GM12878 (cell line): ENCODE data around the gene KCNG1. TPM values are rescaled to one million over a fixed set of nuclear protein-coding genes. Genes with fewer than 3 reads are reported as not detected.

ENCODE experiments used
- ATAC-seq: fragments of 200-7000 bp; cut with Tn5 transposase; 3 replicates; pipeline ENCODE4 v1.9.1; 2020; ENCODE audit warnings: mild to moderate bottlenecking, moderate library complexity
- BruUV-seq: library from RNA; stranded (reverse); fragments of 400-500 nt; replicated peaks from 2 replicates; lab custom pipeline; 2021; lab: Mats Ljungman, UMichigan
- CTCF ChIA-PET: fragments of 300-600 bp; sonication (Branson Sonifier 250); formaldehyde crosslinking; extraction: SDS; loops from one replicate; lab custom pipeline; 2021; ENCODE audit warnings: inconsistent platforms; lab: Yijun Ruan, JAX
- POLR2A ChIA-PET: fragments of 350-600 bp; formaldehyde crosslinking; extraction: SDS; loops from one replicate; lab custom pipeline; 2021; ENCODE audit warnings: inconsistent platforms; lab: Charles Lee
- RAD21 ChIA-PET: fragments of 300-600 bp; sonication (Branson Sonifier 250); formaldehyde crosslinking; loops from one replicate; lab custom pipeline; 2023; ENCODE audit warnings: antibody characterized with exemption; ENCODE audit not compliant: unreplicated experiment; lab: Charles Lee
- SMC1A ChIA-PET: fragments of 300-600 bp; sonication (Branson Sonifier 250); formaldehyde crosslinking; loops from one replicate; lab custom pipeline; 2023; ENCODE audit not compliant: unreplicated experiment, uncharacterized antibody; lab: Charles Lee
- DNase-seq: peaks from one replicate; pipeline ENCODE4 v3.0.0-alpha.2; 2011; ENCODE audit warnings: low read depth, low spot score
- FAIRE-seq: peaks from 3 replicates; lab custom pipeline; 2011; peaks lifted over from hg19 to GRCh38; lab: Jason Lieb, UNC
- H2AFZ ChIP-seq: 2 replicates; pipeline ENCODE4 v1.6.0; 2011; ENCODE audit warnings: low read depth, low read length, control low read depth; ENCODE audit not compliant: control insufficient read depth
- H3K27ac ChIP-seq: 2 replicates; pipeline ENCODE4 v1.5.1; 2011; ENCODE audit warnings: control low read depth; ENCODE audit not compliant: control insufficient read depth, insufficient read depth
- H3K27me3 ChIP-seq, 2 experiments: replicated peaks in 1 of 2; 2 replicates each; pipeline versions ENCODE4 v1.6.0 to v1.6.1; 2011; ENCODE audit warnings: low read length in 1 of 2; ENCODE audit not compliant: control insufficient read depth in 2 of 2, insufficient read depth in 2 of 2
- H3K36me3 ChIP-seq, 2 experiments: 2 replicates each; pipeline ENCODE4 v1.5.1; 2011; ENCODE audit warnings: low read length in 1 of 2; ENCODE audit not compliant: control insufficient read depth in 2 of 2, insufficient read depth in 2 of 2
- H3K4me1 ChIP-seq: 2 replicates; pipeline ENCODE4 v1.6.1; 2011; ENCODE audit warnings: mild to moderate bottlenecking, low read length, moderate library complexity, mixed read lengths; ENCODE audit not compliant: control insufficient read depth, insufficient read depth
- H3K4me2 ChIP-seq: 2 replicates; pipeline ENCODE4 v1.6.0; 2011; ENCODE audit warnings: control low read depth; ENCODE audit not compliant: control insufficient read depth, insufficient read depth
- H3K4me3 ChIP-seq: fragments of 200-600 bp; sonication (generic); 2 replicates; pipeline ENCODE4 v1.5.1; 2016
- H3K79me2 ChIP-seq: 2 replicates; pipeline ENCODE4 v1.6.0; 2011; ENCODE audit warnings: low read length; ENCODE audit not compliant: control insufficient read depth, insufficient read depth
- H3K9ac ChIP-seq: 2 replicates; pipeline ENCODE4 v1.8.0; 2011; ENCODE audit warnings: low read length, control low read depth, mixed read lengths; ENCODE audit not compliant: control insufficient read depth, insufficient read depth
- H3K9me3 ChIP-seq: replicated peaks from 3 replicates; pipeline ENCODE4 v1.5.1; 2011; ENCODE audit warnings: mild to moderate bottlenecking, low read length; ENCODE audit not compliant: control insufficient read depth, insufficient read depth
- H4K20me1 ChIP-seq: 2 replicates; pipeline ENCODE4 v1.6.0; 2011; ENCODE audit not compliant: control insufficient read depth, insufficient read depth
- BHLHE40 ChIP-seq, 2 experiments: fragments of 450-650 bp in 1 of 2; IDR thresholded peaks; 2 replicates each; pipeline ENCODE4 v1.6.1; 2011 to 2017; ENCODE audit warnings: low read depth in 2 of 2, borderline replicate concordance in 1 of 2, improper control_type of control experiment in 1 of 2, low read length in 1 of 2, mild to moderate bottlenecking in 1 of 2
- BMI1 ChIP-seq: fragments of 450-650 bp; IDR thresholded peaks from 2 replicates; pipeline ENCODE4 v1.6.1; 2016; ENCODE audit warnings: mild to moderate bottlenecking, moderate library complexity, borderline replicate concordance
- CBX3 ChIP-seq: fragments of 200-600 bp; sonication (generic); IDR thresholded peaks from 2 replicates; pipeline ENCODE4 v1.6.1; 2016; ENCODE audit warnings: low read depth, borderline replicate concordance
- CHD1 ChIP-seq: IDR thresholded peaks from 2 replicates; pipeline ENCODE4 v1.6.1; 2012; ENCODE audit warnings: low read depth, low read length, improper control_type of control experiment
- EP300 ChIP-seq, 2 experiments: fragments of 150-350 bp in 1 of 2; IDR thresholded peaks; 2 replicates each; pipeline ENCODE4 v1.6.1; 2011 to 2012; ENCODE audit warnings: low read depth in 2 of 2, low read length in 2 of 2, borderline replicate concordance in 1 of 2, improper control_type of control experiment in 1 of 2, inconsistent platforms in 1 of 2; ENCODE audit not compliant: control insufficient read depth in 1 of 2
- FOS ChIP-seq: IDR thresholded peaks from 3 replicates; pipeline ENCODE4 v1.6.1; 2011; ENCODE audit warnings: borderline replicate concordance; ENCODE audit not compliant: insufficient read length; ENCODE audit errors: extremely low read depth
- IRF5 ChIP-seq: fragments of 450-650 bp; IDR thresholded peaks from 2 replicates; pipeline ENCODE4 v1.6.1; 2017; ENCODE audit warnings: borderline replicate concordance
- KLF5 ChIP-seq: fragments of 450-650 bp; IDR thresholded peaks from 2 replicates; pipeline ENCODE4 v1.6.1; 2014; ENCODE audit warnings: mild to moderate bottlenecking; ENCODE audit not compliant: partially characterized antibody
- PAX5 ChIP-seq: IDR thresholded peaks from 2 replicates; pipeline ENCODE4 v1.6.1; 2011; ENCODE audit warnings: low read depth, low read length, borderline replicate concordance
- PKNOX1 ChIP-seq: fragments of 450-650 bp; IDR thresholded peaks from 2 replicates; pipeline ENCODE4 v1.6.1; 2016; ENCODE audit warnings: mild to moderate bottlenecking
- POLR2AphosphoS5 ChIP-seq: IDR thresholded peaks from 2 replicates; pipeline ENCODE4 v1.6.1; 2011; ENCODE audit warnings: mild to moderate bottlenecking, low read length, inconsistent platforms
- SREBF1 ChIP-seq: IDR thresholded peaks from 2 replicates; pipeline ENCODE4 v1.6.1; 2012; ENCODE audit warnings: mild to moderate bottlenecking, low read length
- STAT3 ChIP-seq: IDR thresholded peaks from 2 replicates; pipeline ENCODE4 v1.6.1; 2011; ENCODE audit warnings: low read depth, low read length, improper control_type of control experiment
- YBX1 ChIP-seq: fragments of 450-650 bp; IDR thresholded peaks from 2 replicates; pipeline ENCODE4 v1.6.1; 2016; ENCODE audit warnings: antibody characterized with exemption
- YY1 ChIP-seq: IDR thresholded peaks from 2 replicates; pipeline ENCODE4 v1.6.1; 2011; ENCODE audit warnings: low read depth, mild to moderate bottlenecking, low read length
- ZNF622 ChIP-seq: fragments of 450-650 bp; IDR thresholded peaks from 2 replicates; pipeline ENCODE4 v1.6.1; 2017; ENCODE audit warnings: mild to moderate bottlenecking, inconsistent platforms
- WGBS: methylation state at CpG from one replicate; pipeline ENCODE4 v1.1.6; 2016; ENCODE audit warnings: low lambda C conversion rate; ENCODE audit not compliant: insufficient replicate concordance, insufficient coverage; ENCODE audit errors: missing lambda C conversion rate; 5-methylcytosine and 5-hydroxymethylcytosine counted together
- in situ Hi-C: fragments of 300-500 bp; cut with MboI; formaldehyde crosslinking; loops from 9 replicates; pipeline ENCODE4 v1.14.3; 2018; ENCODE audit warnings: mixed read lengths
- intact Hi-C: fragments of 100-400 bp; cut with micrococcal nuclease; formaldehyde crosslinking; loops from one replicate; pipeline ENCODE4 v1.14.2; 2022; ENCODE audit not compliant: unreplicated experiment
- polyA plus RNA-seq, 11 experiments: library from polyadenylated mRNA; depleted of rRNA in 4 of 11; unstranded in 6 of 11; stranded (reverse) in 5 of 11; fragments of >200 nt; fragmentation: Nextera tagmentation in 4 of 11; fragmentation: Illumina TruSeq in 1 of 11; extraction: Ambion mirVana in 4 of 11; extraction: Trizol in 1 of 11; gene quantifications; 1 replicate in 1 of 11; 2 replicates in 10 of 11; pipeline versions ENCODE4 v1.2.1 to v1.2.3, GENCODE V29; 2011 to 2016; ENCODE audit warnings: inconsistent platforms in 2 of 11, missing spikeins in 2 of 11, low read depth in 1 of 11
- total RNA-seq, 4 experiments: library from RNA; depleted of rRNA in 3 of 4; stranded (reverse); fragments of >200 nt in 3 of 4; fragmentation: Illumina TruSeq in 1 of 4; extraction: Trizol in 1 of 4; gene quantifications; 2 replicates each; pipeline versions ENCODE4 v1.2.1 to v1.2.3, GENCODE V29; 2013 to 2021

Gene KCNG1
- total and polyA plus RNA-seq, 10 of the 15 experiments (the other 5 are each of a cell fraction or from before 2014, with no cell fraction given) = not detected

- FAIRE-seq = no peak
- ATAC-seq = no peak
Measured at GRCh38 chr20:50969435-50969834, 53.5 kb downstream of the KCNG1 start.

More at GRCh38 chr20:50969435-50969834, 53.5 kb downstream of the KCNG1 start:
- Histone ChIP-seq H3K4me1 (no peaks in the 10 kb centered on the region), H2AFZ (no peak overlapping the region), H3K4me2 (no peak overlapping the region), H3K27ac (no peak overlapping the region), H3K36me3 (no peaks in the 10 kb centered on the region), H3K27me3 (no peaks in the 10 kb centered on the region; a peak in 2 of 4 replicates), H3K9ac (no peak overlapping the region), H3K79me2 (no peaks in the 10 kb centered on the region), H3K9me3 (no peaks in the 10 kb centered on the region), H4K20me1 (no peaks in the 10 kb centered on the region), H3K4me3 (no peak overlapping the region)
- intact Hi-C loops (no loop called here), in situ Hi-C loops (no loop called here)
- ChIA-PET POLR2A (no interaction called here), CTCF (interaction anchor here (0.9 kb wide), 1 partner anchor 18 kb away, joined by 4 read pairs; no protein-coding TSS in a partner anchor), RAD21 (no interaction called here), SMC1A (no interaction called here)
- DNase-seq = no peak
- no TSS peak for BruUV-seq
- 38% methylated on average over 5 of the region's 5 CpGs for WGBS
- no peak for TF ChIP-seq STAT3
- TF ChIP-seq CHD1 = no peak
- TF ChIP-seq BMI1 = no peak
- no peak for TF ChIP-seq BHLHE40 (IDR thresholded peaks at IDR 0.05; ENCODE audit: borderline replicate concordance in 1 of 2, low read depth in 2 of 2, low read length in 1 of 2)
- TF ChIP-seq POLR2AphosphoS5 = no peak
- TF ChIP-seq YBX1 = no peak
- TF ChIP-seq PKNOX1 = no peak
- no peak for TF ChIP-seq IRF5
- TF ChIP-seq SREBF1 = no peak
- TF ChIP-seq YY1 = no peak
- no peak for TF ChIP-seq ZNF622
- TF ChIP-seq CBX3 = no peak
- no peak for TF ChIP-seq PAX5
- TF ChIP-seq KLF5 = no peak
- no peak for TF ChIP-seq FOS
- no peak for TF ChIP-seq EP300 (IDR thresholded peaks at IDR 0.05; ENCODE audit: borderline replicate concordance in 1 of 2, control insufficient read depth in 1 of 2, low read depth in 2 of 2, low read length in 2 of 2)
